ENCODE measurements around the gene SLC25A1.

The SLC25A1 gene

GRCh38 chr22:19126309-19127273 is 51.9 kb downstream of the SLC25A1 start:
- FAIRE-seq (no peak), DNase-seq (ENCODE audit: insufficient read length, low spot score) (no peak)
- no peak for TF ChIP-seq POLR2A (IDR thresholded peaks at IDR 0.05; ENCODE audit: low read depth, low read length)
